Hepatocyte (in vitro differentiated cells): ENCODE results near the gene ATXN1. TPM values are rescaled to one million over a fixed set of nuclear protein-coding genes. Genes with fewer than 3 reads are reported as not detected.

Experiments used
- DNase-seq: peaks from one replicate; pipeline ENCODE4 v3.0.0-alpha.2; 2016; ENCODE audit warnings: low spot score
- H2AFZ ChIP-seq: fragments of 200-600 bp; sonication (generic); 2 replicates; pipeline ENCODE4 v1.6.0; 2016; ENCODE audit warnings: antibody characterized with exemption, mild to moderate bottlenecking
- H3K27ac ChIP-seq: fragments of 200-600 bp; sonication (generic); 2 replicates; pipeline ENCODE4 v1.5.1; 2016; ENCODE audit warnings: mild to moderate bottlenecking
- H3K27me3 ChIP-seq: fragments of 200-600 bp; sonication (generic); 2 replicates; pipeline ENCODE4 v1.6.1; 2016
- H3K36me3 ChIP-seq: fragments of 200-600 bp; sonication (generic); replicated peaks from 2 replicates; pipeline ENCODE4 v1.5.1; 2016; ENCODE audit warnings: low read depth; ENCODE audit not compliant: insufficient read depth
- H3K4me1 ChIP-seq: fragments of 200-600 bp; sonication (generic); 2 replicates; pipeline ENCODE4 v1.5.1; 2016; ENCODE audit warnings: mild to moderate bottlenecking, moderate library complexity; ENCODE audit not compliant: insufficient read depth
- H3K4me2 ChIP-seq: fragments of 200-600 bp; sonication (generic); 2 replicates; pipeline ENCODE4 v1.6.0; 2016
- H3K4me3 ChIP-seq: fragments of 200-600 bp; sonication (generic); 2 replicates; pipeline ENCODE4 v1.5.1; 2016; ENCODE audit warnings: mild to moderate bottlenecking
- H3K79me2 ChIP-seq: fragments of 200-600 bp; sonication (generic); 2 replicates; pipeline ENCODE4 v1.6.0; 2017; ENCODE audit warnings: mild to moderate bottlenecking
- H3K9me2 ChIP-seq: fragments of 200-600 bp; sonication (generic); replicated peaks from 2 replicates; pipeline ENCODE4 v1.6.0; 2017; ENCODE audit warnings: mild to moderate bottlenecking; ENCODE audit not compliant: insufficient read depth
- H3K9me3 ChIP-seq: fragments of 200-600 bp; sonication (generic); 2 replicates; pipeline ENCODE4 v1.5.1; 2016; ENCODE audit warnings: low read depth, mild to moderate bottlenecking
- H4K20me1 ChIP-seq: fragments of 200-600 bp; sonication (generic); 2 replicates; pipeline ENCODE4 v1.6.0; 2016; ENCODE audit warnings: mild to moderate bottlenecking; ENCODE audit not compliant: insufficient read depth, poor library complexity, severe bottlenecking
- EZH2 ChIP-seq: fragments of 200-600 bp; sonication (generic); IDR thresholded peaks from 2 replicates; pipeline ENCODE4 v1.6.1; 2016; ENCODE audit warnings: antibody characterized with exemption, mild to moderate bottlenecking, borderline replicate concordance
- EZH2phosphoT487 ChIP-seq: fragments of 200-600 bp; sonication (generic); IDR thresholded peaks from one replicate; pipeline ENCODE4 v1.6.1; 2018; ENCODE audit warnings: antibody characterized with exemption, mild to moderate bottlenecking, low read depth, moderate library complexity; ENCODE audit not compliant: unreplicated experiment, severe bottlenecking
- whole genome bisulfite sequencing: methylation state at CpG from one replicate; pipeline ENCODE4 v1.1.6; 2016; ENCODE audit warnings: low lambda C conversion rate; ENCODE audit errors: missing lambda C conversion rate; 5-methylcytosine and 5-hydroxymethylcytosine counted together
- polyA plus RNA-seq: library from polyadenylated mRNA; unstranded; fragments of >200 nt; fragmentation: Nextera tagmentation; extraction: Ambion mirVana; gene quantifications from 2 replicates; pipeline ENCODE4 v1.2.1, GENCODE V29; 2016
- total RNA-seq: library from RNA; depleted of rRNA; stranded (reverse); fragments of >200 nt; gene quantifications from 2 replicates; pipeline ENCODE4 v1.2.3, GENCODE V29; 2014
- TF ChIP-seq, protein P1 (sequence below): fragments of 200-600 bp; sonication (generic); IDR thresholded peaks from 2 replicates; pipeline ENCODE4 v1.5.1; 2016; ENCODE audit warnings: antibody characterized with exemption, mild to moderate bottlenecking; ENCODE audit not compliant: poor library complexity

Gene ATXN1
- total and polyA plus RNA-seq, 2 experiments from 2014 or later = 14.7 to 32.6 TPM

DNA sequence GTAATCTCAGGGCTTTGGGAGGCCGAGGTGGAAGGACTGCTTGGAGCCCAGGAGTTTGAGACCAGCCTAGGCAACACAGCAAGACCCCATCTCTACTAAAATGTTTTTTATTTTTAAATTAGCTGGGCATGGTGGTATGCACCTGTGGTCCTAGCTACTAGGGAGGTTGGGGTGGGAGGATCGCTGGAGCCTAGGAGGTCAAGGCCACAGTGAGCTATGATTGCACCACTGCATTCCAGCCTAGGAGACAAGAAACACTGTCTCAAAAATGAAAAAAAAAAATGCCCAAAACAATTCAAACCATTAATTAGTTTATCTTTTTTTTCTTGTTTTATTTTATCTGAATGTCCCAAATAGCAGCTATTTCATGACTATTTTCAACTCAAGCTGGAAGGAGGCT, 437.1 kb downstream of the ATXN1 start:
- no peak overlapping the region for H3K4me2 ChIP-seq
- no peak for DNase-seq
- H4K20me1 ChIP-seq = peaks cover 2% of the 10 kb centered on the region

DNA sequence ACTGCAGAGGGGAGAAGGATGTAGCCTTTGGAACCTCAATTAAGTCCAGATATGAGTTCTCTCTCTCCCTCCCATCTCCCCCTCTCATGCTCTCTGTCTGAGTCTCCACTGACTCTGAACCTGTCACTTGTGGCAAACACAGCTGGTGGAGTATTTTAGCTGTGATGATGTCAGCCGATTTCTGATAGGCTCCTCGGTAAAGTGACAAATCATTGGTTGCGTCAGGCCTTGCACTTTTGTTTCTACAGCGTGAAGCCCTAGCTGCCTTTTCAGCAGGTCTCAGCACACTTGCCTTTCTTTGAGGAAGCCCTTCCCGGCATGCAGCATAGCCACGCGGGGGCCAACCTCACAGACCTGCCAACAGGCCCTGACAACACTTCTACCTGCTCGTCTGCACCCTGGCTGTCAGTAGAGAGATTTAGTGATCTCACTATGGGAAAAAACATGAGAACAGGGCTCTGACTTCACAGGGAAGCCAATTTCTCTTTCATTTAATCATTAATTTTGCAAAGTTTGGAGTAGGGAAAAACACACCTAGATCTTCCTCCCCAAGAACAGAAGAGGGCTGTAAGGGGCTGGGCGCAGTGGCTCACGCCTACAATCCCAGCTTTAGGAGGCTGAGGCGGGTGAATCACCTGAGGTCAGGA, 438.5 kb downstream of the ATXN1 start:
- TF ChIP-seq EZH2 = no peak
- no peak for TF ChIP-seq EZH2phosphoT487
- TF ChIP-seq, protein P1, sequence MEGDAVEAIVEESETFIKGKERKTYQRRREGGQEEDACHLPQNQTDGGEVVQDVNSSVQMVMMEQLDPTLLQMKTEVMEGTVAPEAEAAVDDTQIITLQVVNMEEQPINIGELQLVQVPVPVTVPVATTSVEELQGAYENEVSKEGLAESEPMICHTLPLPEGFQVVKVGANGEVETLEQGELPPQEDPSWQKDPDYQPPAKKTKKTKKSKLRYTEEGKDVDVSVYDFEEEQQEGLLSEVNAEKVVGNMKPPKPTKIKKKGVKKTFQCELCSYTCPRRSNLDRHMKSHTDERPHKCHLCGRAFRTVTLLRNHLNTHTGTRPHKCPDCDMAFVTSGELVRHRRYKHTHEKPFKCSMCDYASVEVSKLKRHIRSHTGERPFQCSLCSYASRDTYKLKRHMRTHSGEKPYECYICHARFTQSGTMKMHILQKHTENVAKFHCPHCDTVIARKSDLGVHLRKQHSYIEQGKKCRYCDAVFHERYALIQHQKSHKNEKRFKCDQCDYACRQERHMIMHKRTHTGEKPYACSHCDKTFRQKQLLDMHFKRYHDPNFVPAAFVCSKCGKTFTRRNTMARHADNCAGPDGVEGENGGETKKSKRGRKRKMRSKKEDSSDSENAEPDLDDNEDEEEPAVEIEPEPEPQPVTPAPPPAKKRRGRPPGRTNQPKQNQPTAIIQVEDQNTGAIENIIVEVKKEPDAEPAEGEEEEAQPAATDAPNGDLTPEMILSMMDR = no peak
- Histone ChIP-seq H3K79me2 (no peaks in the 10 kb centered on the region), H2AFZ (no peak overlapping the region), H3K9me2 (no peaks in the 10 kb centered on the region), H4K20me1 (peaks cover 2% of the 10 kb centered on the region), H3K4me3 (no peak overlapping the region), H3K4me2 (no peak overlapping the region), H3K4me1 (peaks cover 19% of the 10 kb centered on the region), H3K9me3 (no peaks in the 10 kb centered on the region), H3K27me3 (no peaks in the 10 kb centered on the region), H3K36me3 (no peaks in the 10 kb centered on the region), H3K27ac (no peak overlapping the region)
- 68% methylated on average over 11 of the region's 11 CpGs for WGBS
- peak; percentile 39 for DNase-seq

More for the DNA sequence above, 437.1 kb downstream of the ATXN1 start:
- H2AFZ ChIP-seq = no peak overlapping the region
- no peaks in the 10 kb centered on the region for H3K79me2 ChIP-seq
- no peaks in the 10 kb centered on the region for H3K36me3 ChIP-seq
- TF ChIP-seq EZH2 (no peak), EZH2phosphoT487 (no peak)
- TF ChIP-seq, protein P1 = no peak
- no peaks in the 10 kb centered on the region for H3K9me3 ChIP-seq
- H3K9me2 ChIP-seq = no peaks in the 10 kb centered on the region
- peaks cover 19% of the 10 kb centered on the region for H3K4me1 ChIP-seq
- H3K27me3 ChIP-seq = no peaks in the 10 kb centered on the region
- no peak overlapping the region for H3K27ac ChIP-seq
- no peak overlapping the region for H3K4me3 ChIP-seq
- WGBS = 96% methylated on average over 2 of the region's 2 CpGs

DNA sequence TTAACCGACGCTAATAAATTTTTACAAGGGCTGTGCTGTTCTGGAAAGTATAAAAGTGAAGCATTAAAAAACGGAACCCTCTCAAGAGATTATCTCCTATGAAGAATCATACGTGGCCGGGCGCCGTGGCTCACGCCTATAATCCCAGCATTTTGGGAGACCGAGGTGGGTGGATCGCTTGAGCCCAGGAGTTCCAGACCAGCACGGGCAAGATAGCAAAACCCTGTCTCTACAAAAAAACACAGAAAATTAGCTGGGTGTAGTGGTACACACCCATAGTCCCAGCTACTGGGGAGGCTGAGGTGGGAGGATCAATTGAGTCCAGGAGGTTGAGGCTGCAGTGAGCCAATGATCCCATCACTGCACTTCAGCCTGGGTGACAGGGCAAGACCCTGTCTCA, 439.4 kb downstream of the ATXN1 start:
- Histone ChIP-seq H3K4me3 (no peak overlapping the region), H3K9me2 (no peaks in the 10 kb centered on the region), H3K27me3 (no peaks in the 10 kb centered on the region), H3K9me3 (no peaks in the 10 kb centered on the region), H2AFZ (no peak overlapping the region), H3K27ac (no peak overlapping the region), H3K36me3 (no peaks in the 10 kb centered on the region), H3K4me1 (peaks cover 19% of the 10 kb centered on the region), H3K79me2 (no peaks in the 10 kb centered on the region), H3K4me2 (no peak overlapping the region), H4K20me1 (peaks cover 2% of the 10 kb centered on the region)
- no peak for DNase-seq
- TF ChIP-seq, protein P1 = no peak
- no peak for TF ChIP-seq EZH2
- TF ChIP-seq EZH2phosphoT487 = no peak
- WGBS = 69% methylated on average over 11 of the region's 11 CpGs
